HEK293T (cell line): ENCODE results near the gene NEK6.

ENCODE experiments used
- CTCF ChIA-PET: fragments of 350-600 bp; formaldehyde crosslinking; extraction: SDS; loops from one replicate; lab custom pipeline; 2021; ENCODE audit warnings: antibody characterized with exemption, inconsistent platforms; lab: Yijun Ruan, JAX
- POLR2A ChIA-PET: fragments of 350-600 bp; formaldehyde crosslinking; extraction: SDS; loops from one replicate; lab custom pipeline; 2020; ENCODE audit warnings: antibody characterized with exemption, inconsistent platforms; lab: Yijun Ruan, JAX
- DNase-seq: peaks from one replicate; pipeline ENCODE4 v3.0.0; 2012; ENCODE audit warnings: mixed read lengths; ENCODE audit errors: extremely low spot score
- BHLHE40 ChIP-seq: fragments of 450-650 bp; IDR thresholded peaks from 2 replicates; pipeline ENCODE4 v1.6.1; 2016; ENCODE audit warnings: mild to moderate bottlenecking, moderate library complexity, borderline replicate concordance
- CTBP1 ChIP-seq: fragments of 450-650 bp; IDR thresholded peaks from 2 replicates; pipeline ENCODE4 v1.6.1; 2016; ENCODE audit warnings: borderline replicate concordance
- ELF4 ChIP-seq: fragments of 450-650 bp; IDR thresholded peaks from 2 replicates; pipeline ENCODE4 v1.6.1; 2017; ENCODE audit warnings: antibody characterized with exemption
- FOXA1 ChIP-seq: fragments of 450-650 bp; IDR thresholded peaks from 2 replicates; pipeline ENCODE4 v1.6.1; 2016; ENCODE audit warnings: mild to moderate bottlenecking
- FOXK2 ChIP-seq: fragments of 450-650 bp; IDR thresholded peaks from 2 replicates; pipeline ENCODE4 v1.6.1; 2016; ENCODE audit warnings: mild to moderate bottlenecking
- FOXM1 ChIP-seq: fragments of 450-650 bp; IDR thresholded peaks from 2 replicates; pipeline ENCODE4 v1.6.1; 2017; ENCODE audit warnings: mild to moderate bottlenecking, borderline replicate concordance
- HDGF ChIP-seq: fragments of 450-650 bp; IDR thresholded peaks from 2 replicates; pipeline ENCODE4 v1.6.1; 2017; ENCODE audit warnings: antibody characterized with exemption, borderline replicate concordance
- L3MBTL2 ChIP-seq: fragments of 450-650 bp; conservative IDR thresholded peaks from 2 replicates; pipeline ENCODE4 v1.6.1; 2016; ENCODE audit warnings: mild to moderate bottlenecking
- LEF1 ChIP-seq: fragments of 450-650 bp; IDR thresholded peaks from 2 replicates; pipeline ENCODE4 v1.6.1; 2017; ENCODE audit warnings: mild to moderate bottlenecking, borderline replicate concordance
- NFRKB ChIP-seq: fragments of 450-650 bp; IDR thresholded peaks from 2 replicates; pipeline ENCODE4 v1.6.1; 2016; ENCODE audit warnings: mild to moderate bottlenecking, moderate library complexity
- SP1 ChIP-seq: fragments of 450-650 bp; IDR thresholded peaks from 2 replicates; pipeline ENCODE4 v1.6.1; 2017
- SUZ12 ChIP-seq: fragments of 450-650 bp; IDR thresholded peaks from 2 replicates; pipeline ENCODE4 v1.6.1; 2016; ENCODE audit warnings: mild to moderate bottlenecking
- TARDBP ChIP-seq: fragments of 450-650 bp; IDR thresholded peaks from 2 replicates; pipeline ENCODE4 v1.6.1; 2016
- ZNF384 ChIP-seq: fragments of 450-650 bp; IDR thresholded peaks from 2 replicates; pipeline ENCODE4 v1.6.1; 2016
- TF ChIP-seq, protein P1 (sequence below): fragments of 450-650 bp; IDR thresholded peaks from 2 replicates; pipeline ENCODE4 v1.6.1; 2016

The NEK6 gene

GRCh38 chr9:124343533-124344290 lies 86.0 kb downstream of the NEK6 start:
- no peak for DNase-seq
- CTCF ChIA-PET, result interaction anchor here (1.1 kb wide), 1 partner anchor 217 kb away, joined by 4 read pairs; no protein-coding TSS in a partner anchor
- TF ChIP-seq NFRKB, result no peak
- no peak for TF ChIP-seq TARDBP
- no peak for TF ChIP-seq FOXA1
- POLR2A ChIA-PET, result no interaction called here

- DNase-seq, result no peak
- CTCF ChIA-PET, result no interaction called here
- POLR2A ChIA-PET, result no interaction called here
- TF ChIP-seq FOXM1 (no peak), SUZ12 (no peak), HDGF (no peak), ZNF384 (no peak), TARDBP (no peak), LEF1 (no peak), CTBP1 (no peak), SP1 (no peak), NFRKB (no peak), L3MBTL2 (no peak), ELF4 (no peak), FOXA1 (no peak), BHLHE40 (no peak)
- TF ChIP-seq, protein P1, sequence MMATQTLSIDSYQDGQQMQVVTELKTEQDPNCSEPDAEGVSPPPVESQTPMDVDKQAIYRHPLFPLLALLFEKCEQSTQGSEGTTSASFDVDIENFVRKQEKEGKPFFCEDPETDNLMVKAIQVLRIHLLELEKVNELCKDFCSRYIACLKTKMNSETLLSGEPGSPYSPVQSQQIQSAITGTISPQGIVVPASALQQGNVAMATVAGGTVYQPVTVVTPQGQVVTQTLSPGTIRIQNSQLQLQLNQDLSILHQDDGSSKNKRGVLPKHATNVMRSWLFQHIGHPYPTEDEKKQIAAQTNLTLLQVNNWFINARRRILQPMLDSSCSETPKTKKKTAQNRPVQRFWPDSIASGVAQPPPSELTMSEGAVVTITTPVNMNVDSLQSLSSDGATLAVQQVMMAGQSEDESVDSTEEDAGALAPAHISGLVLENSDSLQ, result no peak
Observed at GRCh38 chr9:124344291-124345050, 86.7 kb downstream of the NEK6 start.

GRCh38 chr9:124345063-124345462 lies 87.3 kb downstream of the NEK6 start:
- DNase-seq, result no peak
- ChIA-PET CTCF (no interaction called here), POLR2A (no interaction called here)
- no peak for TF ChIP-seq FOXA1
- TF ChIP-seq BHLHE40, result no peak
- TF ChIP-seq LEF1, result no peak
- no peak for TF ChIP-seq FOXK2
- TF ChIP-seq TARDBP, result no peak
- no peak for TF ChIP-seq NFRKB
- TF ChIP-seq CTBP1, result no peak
- no peak for TF ChIP-seq L3MBTL2
- TF ChIP-seq, protein P1, result no peak
- no peak for TF ChIP-seq HDGF
- no peak for TF ChIP-seq FOXM1
- no peak for TF ChIP-seq SP1
- TF ChIP-seq ZNF384, result no peak

DNA sequence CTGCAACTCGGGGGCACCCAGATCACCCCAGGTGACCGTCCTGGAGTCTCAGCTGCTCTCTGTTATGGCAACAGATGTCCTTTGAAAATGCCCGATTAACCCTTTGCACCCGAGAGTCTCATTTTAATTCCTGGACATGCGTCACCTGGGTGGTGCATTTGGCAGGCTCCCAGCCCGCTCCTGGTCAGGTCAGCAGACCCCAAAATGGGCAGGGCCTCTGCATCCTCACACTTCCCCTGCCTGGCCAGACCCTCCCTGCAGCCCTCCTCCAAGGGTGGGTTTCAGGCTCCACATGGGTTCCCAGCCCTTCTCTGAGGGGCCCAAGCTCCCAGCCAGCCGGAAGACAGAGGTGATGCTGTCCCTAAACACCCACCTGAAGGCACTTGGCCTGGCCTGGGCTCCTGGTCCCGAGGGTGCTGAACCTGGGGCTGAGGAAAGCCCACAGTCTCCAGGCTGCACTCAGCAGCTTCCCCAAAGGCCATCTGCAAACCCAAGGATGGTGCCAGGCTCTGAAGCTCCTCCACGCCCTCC lies 88.1 kb downstream of the NEK6 start:
- POLR2A ChIA-PET, result interaction anchor here (0.9 kb wide), 1 partner anchor 257 kb away, joined by 3 read pairs; no protein-coding TSS in a partner anchor
- DNase-seq, result no peak
- CTCF ChIA-PET, result no interaction called here
- TF ChIP-seq, protein P1, result no peak
- TF ChIP-seq FOXK2, result no peak
- no peak for TF ChIP-seq HDGF
- no peak for TF ChIP-seq NFRKB

DNA sequence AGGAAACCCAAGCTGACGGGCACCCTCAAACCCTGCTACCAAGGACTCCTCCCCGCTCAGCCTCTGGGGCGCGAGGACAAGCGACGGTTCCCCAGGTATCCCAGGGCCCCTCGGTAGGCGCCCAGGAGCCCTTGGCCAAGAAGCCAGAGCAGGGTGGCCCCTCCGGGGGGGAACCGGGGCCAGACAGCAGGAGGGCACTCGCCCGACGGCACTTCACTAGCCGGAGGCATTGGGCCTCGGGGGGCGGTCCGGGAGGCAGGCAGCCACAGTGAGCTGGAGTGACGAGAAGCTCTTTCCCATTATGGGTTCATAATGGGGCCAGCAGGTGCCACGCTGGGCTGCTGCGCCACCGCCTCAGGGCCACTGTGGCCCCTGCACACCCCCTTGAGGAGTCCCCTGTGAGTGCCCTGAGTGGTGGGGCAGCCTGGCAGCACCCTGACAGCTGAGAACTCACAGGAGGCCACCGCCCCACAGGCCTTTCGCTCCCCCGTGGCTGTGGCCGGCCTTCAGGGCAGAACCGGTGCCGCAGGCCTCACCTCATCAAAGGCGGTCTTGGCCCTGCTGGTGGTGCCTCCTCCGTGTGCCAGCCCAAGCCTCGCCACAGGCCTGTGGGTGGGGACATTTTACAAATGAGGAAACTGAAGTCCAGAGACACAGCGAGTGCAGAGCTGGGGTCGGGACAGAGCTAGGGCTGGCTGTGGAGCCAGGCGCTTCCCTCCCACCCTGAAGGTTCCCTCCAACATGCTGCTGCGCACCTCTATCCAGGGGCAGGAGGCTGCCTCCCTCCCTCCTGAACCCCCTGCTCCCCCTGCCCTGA lies 88.8 kb downstream of the NEK6 start:
- no peak for DNase-seq
- ChIA-PET POLR2A (interaction anchor here (0.9 kb wide), 1 partner anchor 258 kb away, joined by 3 read pairs; no protein-coding TSS in a partner anchor), CTCF (no interaction called here)
- TF ChIP-seq L3MBTL2 (no peak), LEF1 (no peak), SP1 (no peak), HDGF (no peak), TARDBP (no peak), FOXK2 (no peak)
